ENCODE results near the gene XPO4.

- TF ChIP-seq ZNF274 (IDR thresholded peaks at IDR 0.05; ENCODE audit: low read depth, low read length) (no peak), YY1 (IDR thresholded peaks at IDR 0.05; ENCODE audit: insufficient read depth, insufficient read length) (no peak), SUZ12 (IDR thresholded peaks at IDR 0.05; ENCODE audit: extremely low read depth, insufficient read depth, insufficient read length) (no peak)
Measured at GRCh38 chr13:20942938-20943559, 40.5 kb upstream of the XPO4 start.
